ENCODE measurements around the gene EVC2.

DNA sequence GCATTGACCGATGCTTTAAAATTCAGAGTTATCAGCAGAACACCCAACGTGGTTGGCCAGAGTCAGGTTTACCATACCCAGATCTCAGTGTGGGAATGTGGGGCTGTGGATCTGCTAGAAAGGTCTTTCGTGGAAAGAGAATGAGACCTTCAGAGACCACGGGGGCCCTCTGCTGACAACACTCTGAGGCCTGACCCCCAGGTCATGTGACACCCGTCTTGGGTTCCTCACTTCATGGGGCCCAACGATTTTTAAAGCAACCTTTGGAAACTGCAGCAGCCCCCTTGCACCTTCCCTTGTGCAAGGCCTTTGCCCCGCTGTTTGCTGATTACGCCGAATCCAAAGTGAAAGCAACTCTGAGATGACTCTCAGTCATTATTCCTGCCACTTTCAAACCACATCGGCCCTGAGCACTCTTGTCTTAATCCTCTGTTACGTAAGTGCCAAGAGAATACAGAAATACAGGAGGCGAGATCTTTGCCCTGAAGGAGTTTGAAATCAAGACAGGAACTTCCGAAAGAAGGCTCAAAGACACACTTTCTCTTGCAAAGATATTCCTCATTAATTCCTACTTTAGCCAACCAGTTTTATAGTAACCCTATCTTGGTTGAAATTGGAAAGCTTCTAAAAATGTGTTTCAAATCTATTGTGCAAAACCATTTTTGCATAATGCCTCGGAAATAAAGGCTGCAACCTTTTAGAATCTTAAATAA, 88.3 kb downstream of the EVC2 start:
- TF ChIP-seq, protein P1, sequence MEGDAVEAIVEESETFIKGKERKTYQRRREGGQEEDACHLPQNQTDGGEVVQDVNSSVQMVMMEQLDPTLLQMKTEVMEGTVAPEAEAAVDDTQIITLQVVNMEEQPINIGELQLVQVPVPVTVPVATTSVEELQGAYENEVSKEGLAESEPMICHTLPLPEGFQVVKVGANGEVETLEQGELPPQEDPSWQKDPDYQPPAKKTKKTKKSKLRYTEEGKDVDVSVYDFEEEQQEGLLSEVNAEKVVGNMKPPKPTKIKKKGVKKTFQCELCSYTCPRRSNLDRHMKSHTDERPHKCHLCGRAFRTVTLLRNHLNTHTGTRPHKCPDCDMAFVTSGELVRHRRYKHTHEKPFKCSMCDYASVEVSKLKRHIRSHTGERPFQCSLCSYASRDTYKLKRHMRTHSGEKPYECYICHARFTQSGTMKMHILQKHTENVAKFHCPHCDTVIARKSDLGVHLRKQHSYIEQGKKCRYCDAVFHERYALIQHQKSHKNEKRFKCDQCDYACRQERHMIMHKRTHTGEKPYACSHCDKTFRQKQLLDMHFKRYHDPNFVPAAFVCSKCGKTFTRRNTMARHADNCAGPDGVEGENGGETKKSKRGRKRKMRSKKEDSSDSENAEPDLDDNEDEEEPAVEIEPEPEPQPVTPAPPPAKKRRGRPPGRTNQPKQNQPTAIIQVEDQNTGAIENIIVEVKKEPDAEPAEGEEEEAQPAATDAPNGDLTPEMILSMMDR (conservative IDR thresholded peaks at IDR 0.05; ENCODE audit: low read depth, low read length) = no peak
- no peak for TF ChIP-seq EZH2 (IDR thresholded peaks at IDR 0.05; ENCODE audit: borderline replicate concordance, low read depth, low read length, poor library complexity, severe bottlenecking)
